ENCODE results near the gene ATP5F1E.

Gene ATP5F1E

GRCh38 chr20:59004763-59005522 is 27.2 kb downstream of the ATP5F1E start:
- peak; percentile 18 to 57 (median 42) for DNase-seq

- peak in 2 of 6 experiments; percentile 50 to 60 for DNase-seq
These were observed 27.7 kb downstream of the ATP5F1E start for GRCh38 chr20:59004493-59004762.

DNA sequence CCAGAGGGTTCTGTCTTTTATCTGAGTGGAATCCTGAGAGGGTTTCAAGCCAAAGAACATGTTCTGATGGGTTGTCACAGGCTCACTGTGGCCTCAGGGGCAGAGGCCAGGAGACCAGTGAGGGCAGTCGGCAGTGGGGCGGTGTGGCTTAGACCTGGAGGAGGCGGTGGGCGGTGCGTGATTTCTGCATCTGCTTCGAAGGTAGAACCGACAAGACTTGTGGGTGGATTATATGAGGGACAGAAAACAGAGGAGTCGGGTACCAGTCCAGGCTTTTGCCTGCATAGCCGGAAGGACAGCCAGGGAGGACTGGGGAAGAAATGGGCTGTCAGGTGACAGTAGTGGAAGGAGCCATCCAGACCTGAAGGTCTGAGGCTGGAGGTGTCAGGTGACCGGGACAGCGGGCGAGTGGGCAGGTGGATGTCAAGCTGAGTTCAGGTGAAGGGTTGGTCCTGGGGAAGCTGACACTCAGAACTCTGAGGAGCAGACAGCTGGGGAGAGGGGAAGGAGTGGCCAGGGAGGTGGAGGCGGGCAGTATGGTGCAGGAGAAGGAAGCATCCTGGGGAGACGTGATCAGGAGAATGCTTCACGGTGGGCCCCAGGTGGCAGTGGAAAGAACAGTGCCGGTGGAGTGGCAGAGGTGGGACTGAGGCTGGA is 28.2 kb downstream of the ATP5F1E start:
- DNase-seq, result no peak

DNA sequence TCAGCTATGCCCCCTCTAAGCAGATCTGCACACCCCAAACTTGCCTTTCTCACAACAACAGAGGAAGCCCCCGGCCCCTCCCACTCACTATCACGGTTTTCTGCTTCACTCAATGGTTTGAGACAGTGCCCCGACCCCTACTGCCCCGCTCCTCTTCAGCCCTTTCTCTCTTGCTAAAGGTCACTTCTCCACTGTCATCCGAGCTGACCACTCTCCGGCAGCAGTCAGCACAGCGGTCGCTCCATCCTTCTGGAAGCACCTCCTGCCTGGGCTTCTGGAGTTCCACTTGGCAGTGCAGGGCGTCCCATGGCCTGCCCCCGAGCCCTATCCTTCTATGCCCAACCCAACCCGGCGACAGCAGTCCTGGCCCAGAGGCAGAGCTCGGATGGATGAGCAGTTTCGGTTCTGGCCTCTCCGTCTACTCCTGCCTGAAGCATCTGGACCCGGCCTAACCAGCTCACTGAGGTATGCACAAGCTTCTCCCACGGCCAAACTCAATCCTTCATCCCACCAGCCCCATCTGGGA is 29.2 kb downstream of the ATP5F1E start:
- DNase-seq, result no peak

GRCh38 chr20:59002388-59002787 is 29.7 kb downstream of the ATP5F1E start:
- DNase-seq, result no peak

GRCh38 chr20:59001449-59002171 is 30.5 kb downstream of the ATP5F1E start:
- DNase-seq, result no peak

GRCh38 chr20:59001068-59001448 is 31.1 kb downstream of the ATP5F1E start:
- DNase-seq, result no peak

DNA sequence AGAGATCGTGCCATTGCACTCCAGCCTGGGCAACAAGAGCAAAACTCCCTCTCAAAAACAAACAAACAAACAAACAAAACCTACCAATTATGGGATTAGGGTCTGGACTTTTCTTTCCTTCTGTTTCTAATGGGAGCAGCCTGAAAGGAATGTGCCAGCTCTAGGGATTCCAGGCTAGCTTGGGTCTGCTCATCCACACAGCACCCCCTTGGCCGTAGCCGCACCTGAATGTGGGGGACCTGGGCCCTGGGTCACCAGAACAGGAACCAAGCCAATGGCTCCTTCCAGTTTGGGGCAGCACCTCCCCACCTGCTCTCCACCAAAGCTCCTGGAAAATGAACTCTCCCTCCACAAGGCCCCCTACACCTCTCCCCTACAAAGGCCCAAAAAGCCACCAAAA is 31.8 kb downstream of the ATP5F1E start:
- DNase-seq, result no peak

- no peak for DNase-seq
These were observed 33.5 kb downstream of the ATP5F1E start for GRCh38 chr20:58998656-58999055.

- DNase-seq, result no peak
These were observed 34.9 kb downstream of the ATP5F1E start for GRCh38 chr20:58997141-58997770.

- no peak for DNase-seq
These were observed 35.9 kb downstream of the ATP5F1E start for GRCh38 chr20:58996226-58996611.

DNA sequence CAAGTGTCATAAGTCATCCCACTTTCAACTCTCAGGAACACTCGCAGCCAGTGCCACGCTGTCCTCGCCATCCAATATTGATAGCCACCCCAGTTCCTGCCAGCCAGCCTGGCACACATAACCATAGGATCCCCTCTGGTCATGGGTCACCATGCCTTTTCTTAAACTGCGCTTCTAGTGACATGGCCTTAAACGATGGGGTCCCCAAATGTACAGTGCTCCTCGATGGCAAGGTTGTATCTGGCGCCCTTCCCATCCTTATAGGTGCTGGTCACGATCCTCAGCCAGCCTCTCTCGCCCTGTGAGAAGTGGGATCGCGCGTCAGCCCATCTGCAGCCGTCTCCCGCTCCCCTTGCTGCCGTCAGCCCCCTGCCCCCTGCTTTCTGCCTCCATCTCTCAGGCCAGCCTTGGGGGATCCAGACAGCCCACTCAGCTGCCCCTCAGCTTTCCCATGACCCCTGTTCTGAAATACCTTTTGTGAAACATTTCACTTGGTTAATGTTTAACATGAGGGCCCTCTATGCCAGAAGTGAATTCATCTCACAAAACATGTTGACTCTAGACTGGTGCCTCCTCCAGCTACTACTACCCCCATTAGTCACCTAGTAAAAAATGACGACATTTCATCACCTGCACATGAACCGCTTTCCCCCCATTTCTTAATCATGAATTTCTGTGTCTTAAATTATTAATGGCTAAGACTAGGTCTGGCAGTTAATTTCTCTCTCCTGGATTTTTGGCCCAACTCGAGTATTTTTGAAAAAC is 36.5 kb downstream of the ATP5F1E start:
- no peak for DNase-seq

- DNase-seq, result no peak
These were observed 37.6 kb downstream of the ATP5F1E start for GRCh38 chr20:58994390-58995159.

- no peak for DNase-seq
These were observed 38.5 kb downstream of the ATP5F1E start for GRCh38 chr20:58993332-58994248.

- no peak for DNase-seq
These were observed 39.2 kb downstream of the ATP5F1E start for GRCh38 chr20:58992911-58993310.

DNA sequence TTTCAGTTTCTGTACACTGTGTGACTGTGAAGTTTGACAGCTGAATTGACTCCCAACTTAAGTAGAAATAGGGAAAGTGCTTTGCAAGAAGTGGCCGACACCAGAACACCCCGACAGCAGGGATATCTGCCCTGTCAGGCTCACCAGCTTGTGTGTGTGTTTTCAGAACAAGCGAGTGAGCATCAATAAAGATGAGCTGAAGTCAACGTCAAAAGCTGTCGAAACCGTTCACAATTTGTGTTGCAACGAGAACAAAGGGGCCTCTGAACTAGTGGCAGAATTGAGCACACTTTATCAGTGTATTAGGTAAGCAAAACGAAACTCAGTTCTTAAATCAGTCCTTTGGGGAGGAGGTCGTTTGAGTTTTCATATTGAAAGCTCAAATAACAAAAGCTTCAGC is 40.4 kb downstream of the ATP5F1E start:
- no peak for DNase-seq

GRCh38 chr20:58990651-58991445 is 41.3 kb downstream of the ATP5F1E start:
- no peak for DNase-seq

- no peak for DNase-seq
These were observed 42.9 kb downstream of the ATP5F1E start for GRCh38 chr20:58989196-58989595.

DNA sequence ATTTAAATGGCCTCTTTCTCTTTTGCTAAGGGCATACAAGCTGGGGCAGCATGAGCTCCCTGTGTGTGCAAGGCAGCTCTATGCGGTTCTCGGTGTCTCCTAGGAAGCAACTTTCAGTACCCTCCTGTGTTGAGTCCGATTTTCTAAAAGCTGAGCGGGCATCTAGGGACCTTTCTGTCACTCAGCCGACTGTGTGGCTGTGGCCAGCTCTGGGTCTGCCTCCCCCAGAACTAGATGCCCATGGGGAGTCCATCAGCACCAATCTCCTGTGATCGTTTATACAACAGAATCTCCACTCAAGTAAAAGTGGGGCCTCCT is 43.6 kb downstream of the ATP5F1E start:
- DNase-seq, result no peak
